Liver (tissue), 3 donors: ENCODE results near the gene ACOXL.

Source experiments
- GABPA ChIP-seq, 2 donors: IDR thresholded peaks in 1 of 2; conservative IDR thresholded peaks in 1 of 2; 2 replicates each; pipeline ENCODE4 v1.6.1; 2016; ENCODE audit warnings: antibody characterized with exemption in 2 of 2, mild to moderate bottlenecking in 1 of 2, moderate library complexity in 1 of 2
- HNF4G ChIP-seq: IDR thresholded peaks from 2 replicates; pipeline ENCODE4 v1.6.1; 2016; ENCODE audit warnings: antibody characterized with exemption
- JUND ChIP-seq, 2 donors: IDR thresholded peaks; 2 replicates each; pipeline ENCODE4 v1.6.1; 2016; ENCODE audit warnings: antibody characterized with exemption in 2 of 2
- YY1 ChIP-seq: IDR thresholded peaks from 2 replicates; pipeline ENCODE4 v1.6.1; 2016; ENCODE audit warnings: antibody characterized with exemption, mild to moderate bottlenecking
- TF ChIP-seq, protein P1 (sequence below): fragments of 150-350 bp; IDR thresholded peaks from 2 replicates; pipeline ENCODE4 v1.5.1; 2017; ENCODE audit warnings: improper control_type of control experiment, low read depth, low read length; ENCODE audit not compliant: missing input control
- TF ChIP-seq, protein P2 (sequence below): IDR thresholded peaks from 2 replicates; pipeline ENCODE4 v1.6.1; 2016; ENCODE audit warnings: antibody characterized with exemption, mild to moderate bottlenecking
- TF ChIP-seq, protein P3 (sequence below): IDR thresholded peaks from 2 replicates; pipeline ENCODE4 v1.6.1; 2016; ENCODE audit warnings: antibody characterized with exemption
- TF ChIP-seq, protein P4 (sequence below): IDR thresholded peaks from 2 replicates; pipeline ENCODE4 v1.6.1; 2016; ENCODE audit warnings: antibody characterized with exemption
- donor health status: healthy.
- donor health status: healthy.

DNA sequence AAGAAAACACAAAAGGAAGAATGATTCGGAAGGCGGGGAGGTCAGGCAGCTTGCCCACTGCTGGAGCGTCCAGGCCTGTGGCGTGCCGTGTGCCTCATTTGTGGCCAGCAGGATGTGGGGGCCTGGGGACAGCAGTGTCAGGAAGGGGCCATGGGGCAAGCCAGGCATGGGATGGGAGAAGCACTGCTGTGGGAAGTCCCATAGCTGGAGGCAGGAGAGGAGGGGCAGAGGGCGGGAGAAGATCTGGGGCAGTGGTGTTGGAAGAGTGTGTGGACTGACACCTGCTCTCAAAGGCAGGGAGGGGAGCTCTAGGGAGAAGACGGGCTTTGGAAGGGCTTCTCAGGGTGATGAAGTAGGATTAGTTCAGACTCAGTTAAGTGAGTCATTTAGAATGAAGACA, 133.7 kb downstream of the ACOXL start:
- TF ChIP-seq, protein P1, sequence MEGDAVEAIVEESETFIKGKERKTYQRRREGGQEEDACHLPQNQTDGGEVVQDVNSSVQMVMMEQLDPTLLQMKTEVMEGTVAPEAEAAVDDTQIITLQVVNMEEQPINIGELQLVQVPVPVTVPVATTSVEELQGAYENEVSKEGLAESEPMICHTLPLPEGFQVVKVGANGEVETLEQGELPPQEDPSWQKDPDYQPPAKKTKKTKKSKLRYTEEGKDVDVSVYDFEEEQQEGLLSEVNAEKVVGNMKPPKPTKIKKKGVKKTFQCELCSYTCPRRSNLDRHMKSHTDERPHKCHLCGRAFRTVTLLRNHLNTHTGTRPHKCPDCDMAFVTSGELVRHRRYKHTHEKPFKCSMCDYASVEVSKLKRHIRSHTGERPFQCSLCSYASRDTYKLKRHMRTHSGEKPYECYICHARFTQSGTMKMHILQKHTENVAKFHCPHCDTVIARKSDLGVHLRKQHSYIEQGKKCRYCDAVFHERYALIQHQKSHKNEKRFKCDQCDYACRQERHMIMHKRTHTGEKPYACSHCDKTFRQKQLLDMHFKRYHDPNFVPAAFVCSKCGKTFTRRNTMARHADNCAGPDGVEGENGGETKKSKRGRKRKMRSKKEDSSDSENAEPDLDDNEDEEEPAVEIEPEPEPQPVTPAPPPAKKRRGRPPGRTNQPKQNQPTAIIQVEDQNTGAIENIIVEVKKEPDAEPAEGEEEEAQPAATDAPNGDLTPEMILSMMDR: no peak
- TF ChIP-seq, protein P2, sequence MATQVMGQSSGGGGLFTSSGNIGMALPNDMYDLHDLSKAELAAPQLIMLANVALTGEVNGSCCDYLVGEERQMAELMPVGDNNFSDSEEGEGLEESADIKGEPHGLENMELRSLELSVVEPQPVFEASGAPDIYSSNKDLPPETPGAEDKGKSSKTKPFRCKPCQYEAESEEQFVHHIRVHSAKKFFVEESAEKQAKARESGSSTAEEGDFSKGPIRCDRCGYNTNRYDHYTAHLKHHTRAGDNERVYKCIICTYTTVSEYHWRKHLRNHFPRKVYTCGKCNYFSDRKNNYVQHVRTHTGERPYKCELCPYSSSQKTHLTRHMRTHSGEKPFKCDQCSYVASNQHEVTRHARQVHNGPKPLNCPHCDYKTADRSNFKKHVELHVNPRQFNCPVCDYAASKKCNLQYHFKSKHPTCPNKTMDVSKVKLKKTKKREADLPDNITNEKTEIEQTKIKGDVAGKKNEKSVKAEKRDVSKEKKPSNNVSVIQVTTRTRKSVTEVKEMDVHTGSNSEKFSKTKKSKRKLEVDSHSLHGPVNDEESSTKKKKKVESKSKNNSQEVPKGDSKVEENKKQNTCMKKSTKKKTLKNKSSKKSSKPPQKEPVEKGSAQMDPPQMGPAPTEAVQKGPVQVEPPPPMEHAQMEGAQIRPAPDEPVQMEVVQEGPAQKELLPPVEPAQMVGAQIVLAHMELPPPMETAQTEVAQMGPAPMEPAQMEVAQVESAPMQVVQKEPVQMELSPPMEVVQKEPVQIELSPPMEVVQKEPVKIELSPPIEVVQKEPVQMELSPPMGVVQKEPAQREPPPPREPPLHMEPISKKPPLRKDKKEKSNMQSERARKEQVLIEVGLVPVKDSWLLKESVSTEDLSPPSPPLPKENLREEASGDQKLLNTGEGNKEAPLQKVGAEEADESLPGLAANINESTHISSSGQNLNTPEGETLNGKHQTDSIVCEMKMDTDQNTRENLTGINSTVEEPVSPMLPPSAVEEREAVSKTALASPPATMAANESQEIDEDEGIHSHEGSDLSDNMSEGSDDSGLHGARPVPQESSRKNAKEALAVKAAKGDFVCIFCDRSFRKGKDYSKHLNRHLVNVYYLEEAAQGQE: no peak
- TF ChIP-seq HNF4G (no peak), YY1 (no peak), JUND (IDR thresholded peaks at IDR 0.05) (no peak), GABPA (IDR thresholded peaks at IDR 0.05 in 1 of 2, conservative IDR thresholded peaks at IDR 0.05 in 1 of 2) (no peak)
- TF ChIP-seq, protein P3, sequence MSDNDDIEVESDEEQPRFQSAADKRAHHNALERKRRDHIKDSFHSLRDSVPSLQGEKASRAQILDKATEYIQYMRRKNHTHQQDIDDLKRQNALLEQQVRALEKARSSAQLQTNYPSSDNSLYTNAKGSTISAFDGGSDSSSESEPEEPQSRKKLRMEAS: no peak
- TF ChIP-seq, protein P4, sequence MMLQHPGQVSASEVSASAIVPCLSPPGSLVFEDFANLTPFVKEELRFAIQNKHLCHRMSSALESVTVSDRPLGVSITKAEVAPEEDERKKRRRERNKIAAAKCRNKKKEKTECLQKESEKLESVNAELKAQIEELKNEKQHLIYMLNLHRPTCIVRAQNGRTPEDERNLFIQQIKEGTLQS: no peak
